Activated naive CD4-positive, alpha-beta T cell (primary cell): Measurements from ENCODE around the gene TMEM106C.
"Not testable (repeated sequence)": the region's sequence is repeated elsewhere in the genome, so short reads cannot be mapped to it uniquely, and the experiment has no call there.

Experiments
- DNase-seq, 4 experiments: peaks; one replicate each; lab custom pipeline; 2025; lab: John Stamatoyannopoulos, UW

Gene TMEM106C

GRCh38 chr12:47949441-47950341 lies 13.7 kb upstream of the TMEM106C start:
- peak in 2 of 4 experiments; percentile 6 to 23 for DNase-seq

GRCh38 chr12:47950856-47951468 lies 12.4 kb upstream of the TMEM106C start:
- no peak for DNase-seq

- no peak for DNase-seq
Observed at GRCh38 chr12:47954058-47954457, 9.3 kb upstream of the TMEM106C start.

- DNase-seq = no peak
Observed at GRCh38 chr12:47954467-47955045, 8.8 kb upstream of the TMEM106C start.

GRCh38 chr12:47955059-47955458 lies 8.3 kb upstream of the TMEM106C start:
- DNase-seq = no peak

- not testable (repeated sequence) for DNase-seq
Observed at GRCh38 chr12:47957671-47958070, 5.7 kb upstream of the TMEM106C start.

GRCh38 chr12:47962198-47962597 lies 1.2 kb upstream of the TMEM106C start:
- DNase-seq = no peak

- no peak for DNase-seq
Observed at GRCh38 chr12:47964106-47964728, 821 bp downstream of the TMEM106C start.

- DNase-seq = no peak
Observed at GRCh38 chr12:47965581-47965980, 2.2 kb downstream of the TMEM106C start.

GRCh38 chr12:47967461-47968321 lies 4.3 kb downstream of the TMEM106C start:
- DNase-seq = no peak

- no peak for DNase-seq
Observed at GRCh38 chr12:47969845-47970244, 6.4 kb downstream of the TMEM106C start.

GRCh38 chr12:47970843-47971242 lies 7.4 kb downstream of the TMEM106C start:
- no peak for DNase-seq

- DNase-seq = no peak
Observed at GRCh38 chr12:47972895-47973294, 9.5 kb downstream of the TMEM106C start.

- DNase-seq = no peak
Observed at GRCh38 chr12:47973870-47974269, 10.5 kb downstream of the TMEM106C start.

GRCh38 chr12:47975036-47975620 lies 11.7 kb downstream of the TMEM106C start:
- no peak for DNase-seq

GRCh38 chr12:47975816-47976215 lies 12.4 kb downstream of the TMEM106C start:
- DNase-seq = no peak

- DNase-seq = no peak
Observed at GRCh38 chr12:47977046-47977771, 13.8 kb downstream of the TMEM106C start.

GRCh38 chr12:47977772-47978597 lies 14.6 kb downstream of the TMEM106C start:
- no peak for DNase-seq

GRCh38 chr12:47978598-47978873 lies 15.1 kb downstream of the TMEM106C start:
- DNase-seq = no peak

- DNase-seq = no peak
Observed at GRCh38 chr12:47979166-47979565, 15.8 kb downstream of the TMEM106C start.
